H1 (cell line): ENCODE results near the gene SHANK1. TPM values are rescaled to one million over a fixed set of nuclear protein-coding genes. Genes with fewer than 3 reads are reported as not detected.

Source experiments
- CTCF ChIA-PET: fragments of 300-600 bp; sonication (Branson Sonifier 250); formaldehyde crosslinking; loops from one replicate; lab custom pipeline; 2021; ENCODE audit not compliant: partially characterized antibody; lab: Charles Lee
- POLR2A ChIA-PET: fragments of 300-600 bp; sonication (Branson Sonifier 250); formaldehyde crosslinking; loops from one replicate; lab custom pipeline; 2021; ENCODE audit warnings: inconsistent platforms; ENCODE audit not compliant: partially characterized antibody; lab: Charles Lee
- DNase-seq, 2 experiments: peaks; one replicate each; pipeline versions ENCODE4 v3.0.0 to v3.0.0-alpha.2; 2010 to 2022; ENCODE audit warnings: low spot score in 2 of 2, low read depth in 1 of 2, mixed read lengths in 1 of 2
- FAIRE-seq: peaks from 2 replicates; lab custom pipeline; 2011; peaks lifted over from hg19 to GRCh38; lab: Jason Lieb, UNC
- H2AFZ ChIP-seq: 2 replicates; pipeline ENCODE4 v1.8.1; 2012; ENCODE audit warnings: low read length, inconsistent platforms
- H2AK5ac ChIP-seq: 2 replicates; pipeline ENCODE4 v1.6.1; 2013; ENCODE audit warnings: low read depth, low read length
- H2BK120ac ChIP-seq: replicated peaks from 2 replicates; pipeline ENCODE3; 2013; ENCODE audit warnings: low read depth, low read length, inconsistent platforms
- H2BK12ac ChIP-seq: 2 replicates; pipeline ENCODE4 v1.6.1; 2013; ENCODE audit warnings: low read depth, low read length
- H2BK15ac ChIP-seq: 2 replicates; pipeline ENCODE4 v1.6.1; 2013; ENCODE audit warnings: low read length
- H2BK20ac ChIP-seq: 2 replicates; pipeline ENCODE4 v1.6.1; 2013; ENCODE audit warnings: low read length
- H2BK5ac ChIP-seq: 2 replicates; pipeline ENCODE4 v1.6.1; 2013; ENCODE audit warnings: low read depth, low read length
- H3K14ac ChIP-seq: 2 replicates; pipeline ENCODE4 v1.6.1; 2013; ENCODE audit warnings: inconsistent platforms; ENCODE audit not compliant: insufficient read length
- H3K18ac ChIP-seq: 2 replicates; pipeline ENCODE4 v1.6.1; 2013; ENCODE audit warnings: low read length; ENCODE audit errors: extremely low read depth
- H3K23ac ChIP-seq: 2 replicates; pipeline ENCODE4 v1.6.1; 2013; ENCODE audit warnings: inconsistent platforms; ENCODE audit not compliant: insufficient read length
- H3K23me2 ChIP-seq: 2 replicates; pipeline ENCODE4 v1.6.1; 2013; ENCODE audit warnings: low read depth, low read length
- H3K27ac ChIP-seq: 2 replicates; pipeline ENCODE4 v1.6.1; 2011; ENCODE audit warnings: low read depth, low read length, inconsistent platforms
- H3K27me3 ChIP-seq, 4 experiments: replicated peaks in 1 of 4; 1 replicate in 1 of 4; 2 replicates in 3 of 4; pipeline versions ENCODE4 v1.6.1 to v1.8.1; 2011 to 2013; ENCODE audit warnings: low read length in 3 of 4, mild to moderate bottlenecking in 3 of 4, inconsistent platforms in 2 of 4, mixed read lengths in 2 of 4, moderate library complexity in 1 of 4; ENCODE audit not compliant: control insufficient read depth in 3 of 4, insufficient read depth in 3 of 4; ENCODE audit errors: extremely low read depth in 1 of 4
- H3K36me3 ChIP-seq, 4 experiments: 2 replicates each; pipeline versions ENCODE4 v1.6.1 to v1.8.1; 2011 to 2013; ENCODE audit warnings: mild to moderate bottlenecking in 4 of 4, low read length in 3 of 4, moderate library complexity in 2 of 4, control low read depth in 1 of 4, inconsistent platforms in 1 of 4; ENCODE audit not compliant: insufficient read depth in 4 of 4, control insufficient read depth in 2 of 4
- H3K4ac ChIP-seq: replicated peaks from 2 replicates; pipeline ENCODE3; 2013; ENCODE audit warnings: low read length, low read depth, mixed read lengths, inconsistent platforms; ENCODE audit not compliant: insufficient read length
- H3K4me1 ChIP-seq, 4 experiments: replicated peaks in 1 of 4; 1 replicate in 1 of 4; 2 replicates in 3 of 4; pipeline versions ENCODE4 v1.6.1 to v1.8.1; 2011 to 2013; ENCODE audit warnings: low read length in 3 of 4, inconsistent platforms in 2 of 4, mixed read lengths in 1 of 4; ENCODE audit not compliant: insufficient read depth in 4 of 4, control insufficient read depth in 3 of 4
- H3K4me2 ChIP-seq, 2 experiments: 2 replicates each; pipeline versions ENCODE4 v1.6.1 to v1.8.1; 2011 to 2013; ENCODE audit warnings: low read depth in 2 of 2, low read length in 2 of 2, control low read depth in 1 of 2, inconsistent platforms in 1 of 2, mild to moderate bottlenecking in 1 of 2; ENCODE audit not compliant: insufficient read depth in 1 of 2
- H3K4me3 ChIP-seq, 4 experiments: fragments of 200-600, 300-600 bp in 1 of 4; sonication (generic), shearing (Covaris generic), sonication (Bioruptor Twin) in 1 of 4; 2 replicates each; pipeline versions ENCODE4 v1.5.1 to v1.8.1; 2011 to 2016; ENCODE audit warnings: low read length in 4 of 4, low read depth in 3 of 4, control low read depth in 2 of 4, inconsistent platforms in 2 of 4, mild to moderate bottlenecking in 2 of 4, mixed read lengths in 1 of 4, moderate library complexity in 1 of 4; ENCODE audit not compliant: insufficient read depth in 2 of 4; ENCODE audit errors: extremely low read depth in 1 of 4
- H3K56ac ChIP-seq: replicated peaks from 2 replicates; pipeline ENCODE3; 2013; ENCODE audit warnings: low read depth, mild to moderate bottlenecking, mixed read lengths, low read length, inconsistent platforms; ENCODE audit not compliant: insufficient read length
- H3K79me1 ChIP-seq: 2 replicates; pipeline ENCODE4 v1.6.1; 2013; ENCODE audit warnings: low read depth, low read length, control low read depth
- H3K79me2 ChIP-seq, 2 experiments: 2 replicates each; pipeline versions ENCODE4 v1.6.1 to v1.8.1; 2012 to 2013; ENCODE audit warnings: low read length in 2 of 2, mild to moderate bottlenecking in 2 of 2, inconsistent platforms in 1 of 2; ENCODE audit not compliant: insufficient read depth in 2 of 2, control insufficient read depth in 1 of 2
- H3K9ac ChIP-seq, 4 experiments: replicated peaks in 1 of 4; 1 replicate in 1 of 4; 2 replicates in 3 of 4; pipeline versions ENCODE4 v1.6.1 to v1.8.1; 2011 to 2013; ENCODE audit warnings: low read depth in 3 of 4, low read length in 3 of 4, control low read depth in 2 of 4, mild to moderate bottlenecking in 2 of 4, moderate library complexity in 2 of 4, inconsistent platforms in 1 of 4; ENCODE audit errors: extremely low read depth in 1 of 4
- H3K9me3 ChIP-seq, 2 experiments: 2 replicates each; pipeline versions ENCODE4 v1.6.1 to v1.8.1; 2012 to 2013; ENCODE audit warnings: mild to moderate bottlenecking in 2 of 2, moderate library complexity in 2 of 2, control low read depth in 1 of 2, inconsistent platforms in 1 of 2, low read depth in 1 of 2, low read length in 1 of 2, mixed read lengths in 1 of 2; ENCODE audit not compliant: insufficient read depth in 2 of 2
- H4K20me1 ChIP-seq, 2 experiments: replicated peaks in 1 of 2; 2 replicates each; pipeline versions ENCODE3 to v1.8.1; 2011 to 2013; ENCODE audit warnings: inconsistent platforms in 2 of 2, low read length in 2 of 2, mild to moderate bottlenecking in 1 of 2; ENCODE audit not compliant: insufficient read depth in 2 of 2, control insufficient read depth in 1 of 2
- H4K5ac ChIP-seq: 2 replicates; pipeline ENCODE4 v1.6.1; 2013; ENCODE audit warnings: low read length, low read depth, mixed read lengths, inconsistent platforms; ENCODE audit not compliant: insufficient read length
- H4K8ac ChIP-seq: 2 replicates; pipeline ENCODE4 v1.8.0; 2013; ENCODE audit warnings: mild to moderate bottlenecking, moderate library complexity, low read length, inconsistent platforms; ENCODE audit not compliant: insufficient read depth; ENCODE audit errors: extremely low read depth
- H4K91ac ChIP-seq: replicated peaks from 2 replicates; pipeline ENCODE3; 2013; ENCODE audit warnings: low read length, mixed read lengths, inconsistent platforms; ENCODE audit not compliant: insufficient read length
- BCL11A ChIP-seq, 2 experiments: IDR thresholded peaks; one replicate each; pipeline ENCODE4 v1.6.1; 2011; ENCODE audit warnings: low read depth in 2 of 2, low read length in 2 of 2, mild to moderate bottlenecking in 2 of 2
- CHD1 ChIP-seq: IDR thresholded peaks from 2 replicates; pipeline ENCODE4 v1.6.1; 2012; ENCODE audit warnings: low read depth, low read length, improper control_type of control experiment
- HDAC6 ChIP-seq: IDR thresholded peaks from one replicate; pipeline ENCODE4 v1.7.1; 2012; ENCODE audit warnings: low read depth, mild to moderate bottlenecking, inconsistent platforms, low read length, moderate library complexity
- KDM4A ChIP-seq: IDR thresholded peaks from one replicate; pipeline ENCODE4 v1.7.1; 2012; ENCODE audit warnings: low read depth, mild to moderate bottlenecking, moderate library complexity, low read length, inconsistent platforms; ENCODE audit not compliant: severe bottlenecking
- KDM5A ChIP-seq: fragments of 200-600 bp; IDR thresholded peaks from 2 replicates; pipeline ENCODE4 v1.7.1; 2012; ENCODE audit warnings: mild to moderate bottlenecking, low read length, inconsistent platforms, mixed read lengths
- MAX ChIP-seq: IDR thresholded peaks from 2 replicates; pipeline ENCODE4 v1.6.1; 2012; ENCODE audit warnings: inconsistent platforms
- NRF1 ChIP-seq: IDR thresholded peaks from 2 replicates; pipeline ENCODE4 v1.6.1; 2011; ENCODE audit warnings: mild to moderate bottlenecking, low read depth, low read length, improper control_type of control experiment
- SP2 ChIP-seq: IDR thresholded peaks from 2 replicates; pipeline ENCODE4 v1.6.1; 2012; ENCODE audit warnings: mild to moderate bottlenecking, low read length, inconsistent platforms
- SP4 ChIP-seq: IDR thresholded peaks from 2 replicates; pipeline ENCODE4 v1.6.1; 2012; ENCODE audit warnings: low read length, inconsistent platforms
- SUZ12 ChIP-seq: fragments of 200-600 bp; sonication (generic); IDR thresholded peaks from 2 replicates; pipeline ENCODE4 v1.6.1; 2012; ENCODE audit warnings: mild to moderate bottlenecking, inconsistent platforms, low read length, moderate library complexity, mixed read lengths
- TAF1 ChIP-seq: IDR thresholded peaks from 2 replicates; pipeline ENCODE4 v1.6.1; 2011; ENCODE audit warnings: mild to moderate bottlenecking, low read depth, low read length
- YY1 ChIP-seq: IDR thresholded peaks from 2 replicates; pipeline ENCODE4 v1.6.1; 2011; ENCODE audit warnings: low read depth, mild to moderate bottlenecking, low read length
- WGBS, 2 experiments: shearing (Covaris generic) in 1 of 2; methylation state at CpG; one replicate each; pipeline versions ENCODE4 v1.1.6 to v1.1.7; 2013 to 2015; ENCODE audit warnings: low lambda C conversion rate in 2 of 2, mixed read lengths in 2 of 2, inconsistent platforms in 1 of 2, low coverage in 1 of 2, missing lambda C conversion rate in 1 of 2; ENCODE audit not compliant: insufficient replicate concordance in 2 of 2, insufficient coverage in 1 of 2, insufficient read length in 1 of 2; ENCODE audit errors: extremely low coverage in 1 of 2, missing lambda C conversion rate in 1 of 2; 5-methylcytosine and 5-hydroxymethylcytosine counted together
- polyA plus RNA-seq, 7 experiments: library from polyadenylated mRNA; depleted of rRNA in 3 of 7; stranded (reverse) in 5 of 7; unstranded in 2 of 7; fragments of >200 nt in 5 of 7; fragments of 200-250 nt in 2 of 7; gene quantifications; 1 replicate in 5 of 7; 2 replicates in 1 of 7; 4 replicates in 1 of 7; pipeline versions ENCODE4 v1.2.1 to v1.2.3, GENCODE V29; 2011 to 2013; ENCODE audit warnings: missing spikeins in 2 of 7, mixed read lengths in 2 of 7
- total RNA-seq: library from RNA; stranded (reverse); fragmentation: NEBNext Ultra II Directional; extraction: Animal tissue kit (Norgen Biotek cat#: 25700); gene quantifications from 2 replicates; pipeline ENCODE4 v1.2.1, GENCODE V29; 2021

Gene SHANK1
- total and polyA plus RNA-seq, 2 of the 8 experiments (the other 6 are each of a cell fraction or from before 2014, with no cell fraction given), result 1.1 to 3.7 TPM

GRCh38 chr19:50661023-50661422, 58.6 kb downstream of the SHANK1 start:
- H3K79me1 ChIP-seq, result no peaks in the 10 kb centered on the region
- H2BK15ac ChIP-seq, result peak overlapping the region; percentile 92
- no peak overlapping the region for H2BK120ac ChIP-seq
- no peak for TF ChIP-seq TAF1
- TF ChIP-seq NRF1, result no peak
- no peak for TF ChIP-seq MAX
- TF ChIP-seq SP4, result no peak
- no peak for TF ChIP-seq BCL11A (IDR thresholded peaks at IDR 0.05; ENCODE audit: low read depth in 2 of 2, low read length in 2 of 2)
- TF ChIP-seq KDM4A, result no peak
- no peak for TF ChIP-seq KDM5A
- TF ChIP-seq CHD1, result no peak
- TF ChIP-seq SUZ12, result no peak
- no peak for TF ChIP-seq SP2
- TF ChIP-seq HDAC6, result no peak
- TF ChIP-seq YY1, result no peak
- CTCF ChIA-PET, result no interaction called here
- H2AK5ac ChIP-seq, result peak overlapping the region; percentile 86; the same call in 1 of the 2 replicates
- no peak for FAIRE-seq
- H3K23ac ChIP-seq, result no peak overlapping the region
- WGBS, 2 experiments, result 93% methylated on average over 10 of the region's 10 CpGs; no CpG with 5 or more reads in 1 of the 2 experiments
- no peak overlapping the region for H2BK12ac ChIP-seq
- H4K20me1 ChIP-seq, result peaks cover 0 to 9% of the 10 kb centered on the region in 2 experiments
- H2BK20ac ChIP-seq, result no peak overlapping the region
- H2BK5ac ChIP-seq, result no peak overlapping the region; the same call in 1 of the 2 replicates
- H3K18ac ChIP-seq, result no peak overlapping the region
- H3K4me2 ChIP-seq, result peak overlapping the region in 1 of 2 experiments; percentile 96; a peak in 1 of 4 replicates
- H3K56ac ChIP-seq, result no peak overlapping the region
- H3K14ac ChIP-seq, result no peak overlapping the region
- no peak overlapping the region for H4K8ac ChIP-seq
- no peak overlapping the region; a peak in 1 of 7 replicates for H3K9ac ChIP-seq
- H3K9me3 ChIP-seq, result 0 out of 4 replicates have a peak, but pooled peaks cover 0 to 5% of the 10 kb centered on the region in 2 experiments
- no peak for DNase-seq
- peaks cover 3 to 11% (median 6%) of the 10 kb centered on the region in 4 experiments; a peak in 6 of 7 replicates for H3K4me1 ChIP-seq
- H3K36me3 ChIP-seq, result no peaks in the 10 kb centered on the region
- no peak overlapping the region for H3K4me3 ChIP-seq
- peaks cover 14% of the 10 kb centered on the region for H3K23me2 ChIP-seq
- peaks cover 0 to 1% (median under 1%) of the 10 kb centered on the region in 4 experiments; a peak in 4 of 7 replicates for H3K27me3 ChIP-seq
- H4K5ac ChIP-seq, result no peak overlapping the region
- H2AFZ ChIP-seq, result no peak overlapping the region
- H4K91ac ChIP-seq, result no peak overlapping the region
- no peak overlapping the region for H3K4ac ChIP-seq
- H3K79me2 ChIP-seq, result no peaks in the 10 kb centered on the region
- H3K27ac ChIP-seq, result no peak overlapping the region
- POLR2A ChIA-PET, result interaction anchor here (0.8 to 1.3 kb wide), 3 partner anchors 9 to 36 kb away, joined by 3 to 14 read pairs (median 3); no protein-coding TSS in a partner anchor
